NCI-H2029 (cell line): ENCODE results near the gene NKTR.

Experiments used
- DNase-seq: peaks from one replicate; lab custom pipeline; 2025; lab: John Stamatoyannopoulos, UW

NKTR gene

DNA sequence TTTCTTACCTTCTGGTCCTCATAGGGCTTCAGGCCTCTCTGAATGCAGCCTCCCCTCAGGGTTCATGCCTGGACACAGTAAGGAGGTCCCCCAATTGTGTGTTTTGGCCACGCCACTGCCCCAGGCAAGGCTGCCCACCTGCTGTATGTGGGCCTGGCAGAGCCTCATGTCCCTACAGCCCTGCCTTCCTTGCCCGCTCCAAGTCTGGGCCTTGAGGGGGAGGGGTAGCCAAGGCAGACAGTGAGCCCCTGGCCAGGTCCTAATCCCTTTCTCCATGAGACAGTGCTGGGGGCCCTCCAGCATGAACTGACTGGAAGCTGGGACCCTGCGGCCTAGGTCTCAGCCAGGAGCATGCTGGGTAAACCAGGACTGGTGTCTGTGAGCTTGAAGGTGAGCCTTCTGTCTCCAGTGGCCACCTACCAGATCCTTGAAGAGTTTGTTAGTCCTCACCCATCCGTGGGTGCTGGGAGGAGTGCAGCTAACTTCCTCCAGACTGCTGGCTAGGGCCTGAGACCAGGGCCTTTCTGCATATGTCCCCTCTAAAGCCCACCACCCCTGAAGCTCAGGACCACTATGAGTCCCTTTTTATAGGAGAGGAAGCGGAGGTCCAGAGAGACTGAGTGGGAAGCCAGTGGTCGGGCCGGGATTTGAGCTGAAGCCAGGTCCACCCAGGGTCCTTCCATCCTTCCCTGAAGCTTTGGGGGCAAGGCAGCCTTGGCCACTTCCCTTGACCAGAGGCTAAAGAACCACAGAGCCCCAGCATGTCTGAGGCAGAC, 61.7 kb downstream of the NKTR start:
- no peak for DNase-seq

DNA sequence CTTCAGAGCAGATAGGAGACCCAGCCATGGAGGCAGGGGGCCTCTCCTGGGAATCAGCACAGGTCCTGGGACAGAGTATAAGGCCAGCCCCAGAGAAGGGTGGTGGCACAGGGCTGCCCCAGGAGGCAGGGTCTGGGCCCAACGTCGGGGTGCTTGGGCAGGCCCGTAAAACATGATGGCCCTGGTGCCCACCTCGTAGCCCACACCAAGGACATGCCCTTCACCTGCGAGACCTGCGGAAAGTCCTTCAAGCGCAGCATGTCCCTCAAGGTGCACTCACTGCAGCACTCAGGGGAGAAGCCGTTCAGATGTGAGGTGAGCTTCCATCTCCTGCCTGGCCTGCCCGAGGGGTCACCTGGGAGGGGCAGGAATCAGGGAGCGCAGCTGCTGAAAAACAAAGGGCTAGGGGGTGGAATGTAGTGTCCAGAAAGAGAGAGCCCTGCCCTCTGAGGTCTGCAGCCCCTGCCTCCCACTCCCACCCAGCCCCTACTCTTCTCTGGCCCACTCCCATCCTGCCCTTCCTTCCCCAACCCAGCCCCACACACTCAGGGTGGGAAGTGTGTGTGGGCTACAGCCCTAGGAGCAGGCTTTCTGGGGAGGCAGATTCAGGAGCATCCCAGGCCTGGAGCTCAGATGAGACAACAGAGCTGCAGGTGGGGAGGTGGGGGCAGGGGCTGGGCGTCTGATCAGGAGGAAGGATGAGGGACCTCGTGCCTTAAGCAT, 62.5 kb downstream of the NKTR start:
- no peak for DNase-seq

DNA sequence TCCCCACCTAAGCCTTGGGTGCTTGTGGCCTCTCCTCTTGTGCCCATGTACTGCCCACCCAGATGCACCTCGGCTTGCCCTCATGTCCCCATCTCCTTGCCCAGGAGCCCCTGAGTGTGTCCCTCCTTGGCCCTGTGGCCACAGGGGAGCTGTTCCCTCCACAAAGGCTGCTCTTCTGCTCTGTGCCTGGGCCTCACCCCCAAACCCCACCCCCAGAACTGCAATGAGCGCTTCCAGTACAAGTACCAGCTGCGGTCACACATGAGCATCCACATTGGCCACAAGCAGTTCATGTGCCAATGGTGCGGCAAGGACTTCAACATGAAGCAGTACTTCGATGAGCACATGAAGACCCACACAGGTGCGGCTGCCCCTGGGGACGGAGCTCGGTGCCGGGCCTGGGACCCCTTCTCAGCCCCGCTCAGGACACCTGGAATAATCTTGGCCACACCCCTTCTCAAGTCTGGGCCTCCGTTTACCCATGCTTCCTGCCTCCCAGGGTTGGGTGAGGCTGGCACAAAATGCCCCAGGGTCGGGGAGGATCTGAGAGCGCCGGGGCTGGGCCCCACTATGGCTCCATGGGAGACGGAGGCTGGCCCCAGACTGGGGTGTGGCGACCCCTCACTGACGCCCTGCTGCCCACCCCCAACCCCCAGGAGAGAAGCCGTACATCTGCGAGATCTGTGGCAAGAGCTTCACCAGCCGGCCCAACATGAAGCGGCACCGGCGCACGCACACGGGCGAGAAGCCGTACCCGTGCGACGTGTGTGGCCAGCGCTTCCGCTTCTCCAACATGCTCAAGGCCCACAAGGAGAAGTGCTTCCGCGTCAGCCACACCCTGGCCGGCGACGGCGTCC, 63.3 kb downstream of the NKTR start:
- no peak for DNase-seq

DNA sequence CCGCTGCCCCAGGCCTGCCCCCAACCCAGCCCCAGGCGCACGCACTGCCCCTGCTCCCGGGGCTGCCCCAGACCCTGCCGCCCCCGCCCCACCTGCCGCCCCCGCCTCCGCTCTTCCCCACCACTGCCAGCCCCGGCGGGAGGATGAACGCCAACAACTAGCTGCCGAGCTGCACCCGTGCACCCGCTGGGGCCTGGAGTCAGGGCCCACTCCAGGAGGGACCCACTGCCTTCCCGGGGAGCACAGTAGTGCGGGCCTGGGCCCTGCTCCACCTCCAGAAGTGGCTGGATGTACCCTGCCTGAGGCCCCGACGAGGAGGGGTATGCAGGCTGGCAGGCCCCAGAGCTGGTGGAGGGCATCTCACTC, 63.9 kb downstream of the NKTR start:
- no peak for DNase-seq

DNA sequence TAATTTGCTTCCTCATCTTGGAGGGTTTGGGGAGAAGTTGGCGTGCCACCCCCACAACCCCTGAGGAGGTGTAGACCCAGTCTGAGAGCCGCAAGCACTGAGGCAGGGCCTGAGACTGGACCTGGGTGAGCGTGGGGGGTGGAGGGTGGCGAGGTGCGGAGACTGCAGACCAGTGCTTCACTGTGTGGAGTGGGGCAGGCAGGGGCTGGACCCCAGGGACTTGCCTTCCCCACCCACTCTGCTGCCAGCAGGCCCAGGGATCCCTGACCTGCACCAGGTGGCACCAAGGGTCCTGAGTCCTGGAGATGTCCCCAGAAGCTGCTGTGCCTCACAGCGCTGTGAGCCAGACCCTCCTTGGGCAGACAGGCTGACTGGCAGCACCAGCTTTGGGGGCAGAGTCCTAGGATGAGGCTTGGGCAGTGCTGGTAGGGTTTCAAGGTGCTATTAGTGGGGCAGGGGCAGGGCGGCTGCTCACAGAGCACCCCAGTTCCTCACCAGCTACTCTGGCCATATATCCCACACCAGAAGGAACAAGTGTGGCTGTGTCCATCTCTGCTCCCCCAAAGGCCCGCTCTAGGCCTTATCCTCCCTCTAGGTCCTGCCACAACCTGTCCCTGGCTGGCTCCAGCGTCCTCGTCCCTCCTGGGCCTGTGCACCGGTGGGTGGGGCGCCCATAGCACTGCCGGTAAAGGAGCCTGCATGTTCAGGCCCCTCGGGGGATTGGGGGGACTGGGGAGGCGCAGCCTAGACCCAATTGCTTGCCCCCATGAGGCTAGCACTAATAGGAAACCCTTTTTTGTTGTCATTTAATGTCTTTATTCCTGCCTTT, 64.8 kb downstream of the NKTR start:
- no peak for DNase-seq

DNA sequence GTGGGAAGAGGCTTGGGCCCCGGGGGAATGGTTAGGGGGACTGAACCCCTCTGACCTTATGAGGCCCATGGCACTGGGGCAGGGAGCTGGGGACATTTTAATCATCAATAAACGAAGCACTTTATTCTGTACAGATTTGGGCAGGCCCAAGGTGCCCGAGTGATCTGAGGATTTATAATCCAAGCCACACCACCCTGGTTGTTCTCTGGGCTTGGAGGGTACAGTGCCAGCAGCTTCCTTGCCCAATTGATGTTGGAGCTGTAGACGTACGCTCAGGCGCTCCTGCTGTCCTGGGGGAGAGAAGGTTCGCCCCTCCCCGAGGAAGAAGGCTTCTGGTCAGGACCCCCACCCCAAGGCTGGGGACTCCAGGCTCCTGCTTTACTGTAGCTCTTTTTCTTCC, 65.5 kb downstream of the NKTR start:
- no peak for DNase-seq

DNA sequence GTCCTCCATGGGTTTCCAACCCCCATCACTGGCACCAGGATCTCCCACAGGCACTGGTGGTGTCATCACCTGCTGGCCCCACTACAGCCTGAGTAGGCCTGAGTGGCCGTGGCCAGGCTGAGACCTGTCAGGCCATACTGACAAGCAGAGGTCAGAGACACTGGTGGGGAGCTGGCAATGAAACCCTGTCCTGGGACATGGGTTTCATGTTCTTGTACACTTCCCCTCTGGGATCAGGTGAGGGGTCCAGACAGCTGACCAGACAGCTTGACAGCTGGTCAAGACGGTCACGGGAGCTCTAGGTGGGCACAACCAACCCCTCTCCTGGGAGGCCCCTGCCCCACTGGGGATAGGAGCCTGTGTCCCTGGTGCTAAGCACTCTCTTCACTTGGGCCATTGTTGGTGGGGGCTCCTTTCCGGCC, 66.1 kb downstream of the NKTR start:
- DNase-seq = no peak

DNA sequence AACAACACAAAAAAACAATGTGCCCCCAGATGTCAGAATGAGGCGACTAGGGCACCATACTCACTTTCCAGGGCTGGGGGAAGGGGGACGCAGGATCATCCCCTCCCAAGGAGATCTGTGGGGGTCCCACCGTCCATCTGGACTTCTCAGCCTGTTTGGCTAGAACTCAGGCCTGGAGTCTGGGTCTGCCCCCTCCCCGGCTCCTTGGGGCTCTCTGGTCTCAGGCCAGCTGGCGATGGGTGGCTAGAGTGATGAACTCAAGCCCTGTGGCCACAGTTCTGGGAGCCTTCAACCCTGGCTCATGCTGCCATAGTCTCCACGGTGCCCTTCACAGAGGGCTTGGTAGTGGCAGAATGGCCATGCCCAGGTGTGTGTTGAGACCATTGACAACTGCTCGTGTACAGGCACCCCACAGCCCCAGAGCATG, 66.6 kb downstream of the NKTR start:
- no peak for DNase-seq

DNA sequence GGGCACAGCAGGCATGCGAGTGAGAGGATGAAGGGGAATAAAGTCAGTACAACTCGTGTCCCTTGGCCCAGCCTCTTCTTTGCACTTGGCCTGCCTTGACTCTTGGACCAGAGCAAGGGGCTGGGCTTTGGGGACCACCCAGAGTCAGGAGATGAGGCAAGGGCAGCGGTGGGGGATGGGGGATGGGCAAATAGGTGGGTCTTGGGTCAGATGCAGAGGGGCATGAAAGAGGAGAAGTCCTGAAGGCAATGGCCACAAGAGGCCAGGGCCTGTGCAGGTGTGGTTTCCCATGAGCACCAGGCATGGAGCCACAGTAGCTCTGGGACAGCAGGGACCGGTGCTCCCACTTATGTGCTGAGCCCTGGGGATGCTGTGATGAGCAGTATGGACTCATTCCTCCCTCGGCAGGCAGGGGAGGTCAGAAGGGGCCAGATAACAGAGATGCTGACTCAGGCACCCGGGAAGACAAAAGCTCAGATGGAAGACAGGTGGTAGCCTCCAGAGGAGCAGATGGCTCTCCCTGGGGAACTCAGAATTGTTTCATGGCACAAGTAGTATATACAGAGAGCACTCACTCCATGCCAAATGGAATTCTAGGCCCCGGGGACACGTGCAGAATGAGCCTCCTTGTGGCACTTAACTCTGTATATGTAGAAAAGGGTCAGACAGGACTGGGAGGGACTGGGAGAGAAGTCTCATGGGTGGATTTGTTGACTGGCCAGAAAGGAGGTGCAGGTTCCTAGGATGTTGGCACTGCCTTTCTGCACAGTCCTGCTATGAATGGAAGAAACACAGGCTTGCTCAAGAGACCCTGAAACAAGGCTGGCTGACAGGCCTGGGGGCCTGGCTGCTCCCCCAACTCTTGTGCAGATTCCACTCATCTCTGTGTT, 67.3 kb downstream of the NKTR start:
- no peak for DNase-seq

DNA sequence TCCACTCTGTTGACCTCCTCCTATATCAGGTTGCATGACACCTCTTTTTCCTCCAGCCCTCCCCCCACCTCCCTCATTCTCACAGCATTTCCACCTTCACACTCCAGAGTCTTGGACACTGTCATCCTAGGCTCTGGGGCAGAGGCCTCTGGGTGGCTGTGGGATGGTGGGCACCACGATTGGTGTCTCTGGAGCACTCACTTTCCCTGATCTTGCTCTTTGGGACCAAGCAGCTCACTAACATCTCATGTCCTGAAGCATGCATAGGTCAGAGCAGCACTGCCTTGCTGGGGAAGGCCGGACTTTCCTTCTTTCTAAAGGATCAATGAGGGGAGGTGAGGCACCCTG, 67.9 kb downstream of the NKTR start:
- DNase-seq = no peak

DNA sequence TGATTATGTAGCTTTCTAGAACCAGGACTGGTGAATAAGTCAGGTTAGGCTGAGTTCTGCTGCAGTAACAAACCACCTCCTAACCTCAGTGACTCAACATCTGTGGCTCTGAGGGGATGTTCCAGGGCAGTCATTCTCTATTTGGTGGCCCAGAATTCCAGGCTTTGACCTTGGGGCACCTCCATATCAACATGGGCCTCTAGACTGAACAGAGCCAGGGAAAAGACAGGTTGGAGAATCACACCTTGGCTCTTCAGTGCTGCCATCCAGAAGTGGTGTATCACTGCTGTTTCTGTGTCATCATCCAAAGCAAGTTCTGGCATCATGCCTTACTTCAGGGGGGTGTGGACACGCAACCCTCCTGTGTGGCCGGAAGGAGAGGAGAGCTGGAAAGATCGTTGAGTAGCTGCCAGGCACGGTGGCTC, 68.3 kb downstream of the NKTR start:
- peak; percentile 14 for DNase-seq

DNA sequence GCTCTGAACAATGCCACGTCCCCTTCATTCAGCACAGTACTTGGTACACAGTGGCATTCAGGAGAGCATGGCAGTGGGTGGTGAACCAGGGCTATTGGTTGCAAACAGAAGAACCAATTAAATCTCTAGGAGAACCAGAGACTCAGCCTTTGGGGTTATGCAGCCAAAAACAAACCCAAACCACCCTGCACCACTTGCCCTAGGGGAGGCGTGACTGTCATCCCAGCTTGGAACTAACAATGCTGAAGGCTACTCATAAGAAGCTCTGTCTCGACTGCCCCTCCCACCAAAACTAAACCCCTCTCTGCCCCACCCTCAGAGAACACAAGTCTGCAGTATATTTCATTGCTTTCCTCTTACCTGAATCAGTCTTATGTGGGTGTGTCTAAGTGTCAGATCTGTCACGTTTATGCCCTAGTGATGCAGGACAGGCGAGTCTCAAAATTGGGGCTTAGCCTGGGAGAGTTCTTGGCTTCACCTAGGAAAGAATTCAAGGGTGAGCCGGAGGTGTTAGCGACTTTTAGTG, 69.6 kb downstream of the NKTR start:
- DNase-seq = no peak

DNA sequence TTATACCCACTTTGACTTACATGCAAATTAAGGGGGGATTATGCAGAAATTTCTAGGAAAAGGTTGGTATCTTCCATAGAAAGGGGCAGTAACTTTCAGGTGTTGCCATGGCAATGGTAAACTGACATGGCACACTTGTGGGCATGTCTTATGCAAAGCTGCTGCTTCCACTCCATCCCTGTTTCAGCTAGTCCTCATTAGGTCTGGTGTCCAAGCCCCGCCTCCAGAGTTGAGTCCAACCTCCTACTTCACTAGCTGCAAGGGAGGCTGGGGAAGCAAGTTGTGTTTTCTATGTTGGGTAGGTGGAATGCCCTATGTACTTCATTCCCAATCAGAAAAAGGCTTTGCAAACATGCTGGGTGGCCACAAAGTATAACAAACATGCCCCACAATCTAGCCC, 70.2 kb downstream of the NKTR start:
- no peak for DNase-seq

DNA sequence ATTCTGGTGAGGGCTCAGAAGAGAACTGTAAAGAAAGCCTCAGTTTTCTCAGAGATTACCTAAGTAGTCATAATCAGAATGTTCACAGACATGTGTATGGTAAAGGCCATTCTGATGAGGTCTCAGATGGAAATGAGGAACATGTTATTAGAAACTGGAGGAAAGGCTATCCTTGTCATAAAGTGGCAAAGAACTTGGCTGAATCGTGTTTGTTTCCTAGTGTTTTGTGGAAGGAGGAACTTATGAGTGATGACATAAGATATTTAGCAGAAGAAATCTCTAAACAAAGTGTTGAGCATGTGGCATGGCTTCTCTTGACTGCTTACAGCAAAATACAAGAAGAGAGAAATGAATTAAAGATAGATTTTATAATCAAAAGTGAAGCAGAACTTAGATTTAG, 72.0 kb downstream of the NKTR start:
- no peak for DNase-seq

DNA sequence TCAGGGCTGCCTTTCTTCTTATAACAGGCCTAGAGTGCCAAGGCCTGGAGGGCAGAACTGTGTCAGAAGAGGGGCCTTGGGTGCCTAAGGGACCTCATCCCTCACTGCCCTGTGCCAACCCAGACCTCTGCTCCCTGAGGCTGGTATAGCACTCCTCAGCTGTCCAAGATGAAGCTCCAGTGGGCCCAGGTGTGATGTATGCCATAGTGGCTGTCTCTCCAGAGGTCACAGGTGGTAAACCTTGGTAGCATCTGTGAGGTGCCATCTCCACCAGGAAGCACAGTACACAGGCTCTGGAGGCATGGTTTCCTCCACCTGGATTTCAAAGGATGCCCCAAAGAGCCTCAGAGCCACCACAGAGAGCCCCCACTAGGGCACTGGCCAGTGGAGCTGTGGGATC, 72.6 kb downstream of the NKTR start:
- DNase-seq = no peak

DNA sequence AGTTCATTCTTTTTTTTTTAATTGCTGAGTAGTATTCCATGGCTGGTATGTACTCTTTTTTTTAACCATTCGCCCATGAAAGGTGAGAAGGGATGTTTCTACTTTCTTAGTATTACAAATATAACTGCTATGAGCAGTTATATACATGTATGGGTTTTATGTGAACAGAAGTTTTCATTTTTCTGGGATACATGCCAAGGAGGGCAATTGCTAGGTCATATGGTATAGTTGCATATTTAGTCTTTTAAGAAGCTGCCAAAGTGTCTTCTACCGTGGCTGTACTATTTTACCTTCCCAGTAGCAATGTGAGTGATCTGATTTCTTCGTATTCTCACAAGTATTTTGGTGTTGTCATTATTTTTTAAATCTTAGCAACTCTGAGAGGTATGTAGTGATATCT, 73.7 kb downstream of the NKTR start:
- no peak for DNase-seq

DNA sequence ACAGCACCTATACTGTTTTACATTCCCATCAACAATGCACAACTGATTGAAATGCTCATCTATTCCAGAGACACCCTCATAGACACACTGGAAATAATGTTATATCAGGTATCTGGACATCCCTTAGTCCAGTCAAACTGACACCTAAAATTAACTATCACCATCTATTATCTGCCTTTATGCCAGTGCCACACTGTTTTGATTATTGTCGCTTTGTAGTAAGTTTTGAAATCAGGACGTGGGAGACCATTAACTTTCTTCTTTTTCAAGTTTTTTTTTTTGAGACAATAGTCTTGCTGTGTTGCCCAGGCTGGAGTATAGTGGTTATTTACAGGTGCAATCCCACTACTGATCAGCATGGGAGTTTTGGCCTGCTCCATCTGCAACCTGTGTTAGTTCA, 75.4 kb downstream of the NKTR start:
- no peak for DNase-seq

DNA sequence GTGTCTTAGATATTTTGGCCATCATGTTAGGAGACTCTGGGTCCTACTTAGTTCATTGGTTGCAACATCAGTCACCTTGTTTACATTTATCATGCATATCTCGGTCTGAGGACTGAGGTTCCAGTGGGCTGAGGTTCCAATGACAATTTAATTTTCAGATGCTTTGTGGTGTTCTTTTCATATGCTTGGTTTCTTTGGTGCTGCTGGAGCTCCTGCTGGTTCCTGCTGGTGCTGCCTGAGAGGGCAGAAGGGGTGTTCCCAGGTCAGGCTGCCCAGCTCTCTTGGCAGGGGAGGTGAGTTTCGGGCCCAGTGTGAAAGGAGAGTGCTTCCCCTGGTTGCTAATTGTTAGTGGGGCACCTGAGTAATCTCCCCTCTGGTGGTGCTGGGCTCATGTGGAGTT, 78.0 kb downstream of the NKTR start:
- no peak for DNase-seq

DNA sequence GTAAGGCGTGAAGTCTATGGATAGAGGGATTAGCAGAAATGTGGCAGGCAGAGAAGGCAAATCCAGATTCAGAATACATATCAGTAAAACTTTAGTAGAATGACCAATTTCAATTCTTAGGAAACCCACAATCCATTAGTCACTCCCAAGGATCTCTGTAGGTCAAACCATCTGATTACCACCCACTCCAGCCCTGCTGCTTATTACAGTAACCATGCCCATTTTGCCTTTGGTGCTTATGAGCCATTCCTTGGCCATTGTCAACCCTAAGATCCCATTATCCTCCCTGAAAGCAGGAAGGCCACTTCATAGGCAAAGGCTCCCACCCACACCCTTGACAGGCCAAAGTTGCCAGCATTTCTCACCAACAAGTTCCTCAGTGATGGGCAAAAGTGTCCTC, 79.8 kb downstream of the NKTR start:
- DNase-seq = no peak

DNA sequence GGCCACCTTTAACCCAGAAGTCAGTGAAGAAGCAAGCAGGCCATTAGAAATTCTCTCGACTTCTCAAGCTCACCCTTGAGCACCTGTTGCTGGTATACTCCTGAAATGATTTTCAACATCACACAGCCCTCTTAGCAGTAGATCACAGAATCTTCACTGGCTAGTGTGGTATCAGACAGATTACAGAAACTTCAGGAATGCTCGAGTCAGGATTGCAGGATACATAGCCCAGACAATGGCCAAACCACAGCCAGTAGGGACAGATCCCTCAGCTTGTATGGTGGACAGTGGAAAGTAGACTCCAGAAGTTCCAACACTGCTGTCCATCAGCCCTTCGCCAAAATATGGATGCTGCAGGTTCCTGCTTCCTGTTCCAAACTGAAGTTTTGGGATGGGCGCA, 80.3 kb downstream of the NKTR start:
- DNase-seq = no peak
